Fibroblast of skin of left biceps (primary cell): ENCODE measurements around the gene SLX4.

ENCODE experiments used
- DNase-seq, 2 experiments: peaks; one replicate each; pipeline ENCODE4 v3.0.0-alpha.2; 2013; ENCODE audit warnings: low read depth in 2 of 2

The SLX4 gene

DNA sequence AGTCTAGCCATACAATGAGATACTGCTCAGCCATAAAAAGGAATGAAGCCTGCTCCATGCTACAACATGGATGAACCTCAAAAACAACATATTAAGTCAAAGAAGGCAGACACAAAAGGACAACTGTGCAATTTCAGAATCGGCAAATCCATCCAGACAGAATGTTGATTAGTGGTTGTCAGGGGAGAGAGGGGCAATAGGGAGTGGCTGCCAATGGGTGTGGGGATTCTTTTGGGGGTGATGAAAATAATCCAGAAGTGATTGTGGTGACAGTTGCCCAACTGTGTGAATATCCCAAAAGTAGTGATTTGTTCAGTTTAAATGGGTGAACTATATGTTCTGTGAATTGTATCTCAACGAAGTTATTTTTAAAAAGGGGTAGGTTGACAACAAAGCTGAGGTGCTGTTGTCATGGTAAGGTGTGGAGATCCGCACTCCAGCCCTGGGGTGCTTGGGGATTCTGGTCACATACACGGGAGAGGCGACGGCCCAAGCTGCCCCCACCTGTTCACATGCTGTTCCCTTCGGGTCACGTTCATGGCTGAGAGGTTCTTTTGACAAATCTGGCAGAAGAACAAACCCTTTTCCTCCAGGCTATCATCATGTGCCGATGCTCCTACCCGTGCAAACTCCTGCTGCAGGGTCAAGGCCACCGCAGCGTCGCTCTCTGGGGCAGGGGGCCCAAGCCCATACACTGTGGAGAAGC lies 9.6 kb downstream of the SLX4 start:
- DNase-seq, result no peak

- DNase-seq, result no peak
Observed at GRCh38 chr16:3599922-3600321, 11.5 kb downstream of the SLX4 start.

DNA sequence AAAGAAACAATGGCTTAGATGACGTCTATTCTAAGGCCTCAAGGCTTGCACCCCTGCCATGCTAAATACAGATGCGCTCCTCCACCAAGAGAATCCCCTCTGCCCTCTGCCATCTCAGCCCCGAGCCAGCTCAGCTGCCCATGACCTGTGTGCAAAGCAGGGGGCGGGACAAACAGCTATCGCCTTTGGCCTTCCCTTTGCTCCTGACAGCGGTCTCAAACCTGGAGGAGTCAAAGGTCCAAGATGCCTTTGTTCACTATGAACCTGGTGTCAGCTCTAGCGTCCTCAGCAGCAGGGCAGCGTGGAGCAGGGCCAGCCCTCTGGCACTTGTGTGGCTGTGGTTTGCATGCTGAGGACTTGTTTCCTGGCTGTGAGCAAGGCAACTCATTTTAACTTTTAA lies 12.3 kb downstream of the SLX4 start:
- DNase-seq, result no peak

DNA sequence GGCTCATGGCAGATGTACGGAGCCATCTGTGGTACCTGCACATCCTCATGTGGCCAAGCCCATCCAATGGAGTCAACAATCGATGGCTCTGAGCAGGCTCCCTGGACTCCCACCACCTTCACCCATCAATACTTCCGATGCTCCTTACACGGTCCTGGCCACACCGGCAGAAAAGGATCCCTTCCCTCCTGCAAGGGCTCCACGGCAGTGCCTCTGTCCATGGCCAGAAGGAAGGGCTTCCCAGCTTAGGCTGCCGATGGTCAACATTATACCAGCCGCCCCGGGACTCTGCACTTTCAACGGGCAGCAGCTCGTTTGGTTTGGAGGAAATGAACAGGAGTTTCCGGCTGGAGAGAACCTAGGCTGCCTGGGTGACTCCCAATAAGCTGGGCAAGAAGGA lies 13.2 kb downstream of the SLX4 start:
- DNase-seq, result no peak

DNA sequence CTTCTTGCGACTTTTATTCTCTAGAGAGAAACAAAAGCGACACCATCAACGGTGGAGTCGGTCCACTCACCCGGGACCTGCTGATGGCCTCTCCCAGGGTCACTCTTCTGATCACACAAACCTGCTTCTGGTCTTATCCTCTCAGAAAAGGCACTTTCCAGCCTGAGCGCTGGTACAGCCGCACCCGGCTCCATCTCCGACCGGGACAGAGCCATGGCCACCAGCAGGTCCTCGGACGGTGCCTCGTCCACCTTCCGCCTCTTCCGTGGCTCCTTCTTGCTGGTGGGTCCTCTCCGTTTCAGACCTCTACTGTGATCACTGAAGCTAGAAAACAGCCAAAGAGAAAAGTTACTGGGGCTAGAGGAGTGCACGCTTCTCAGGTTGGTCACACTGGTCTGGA lies 13.7 kb downstream of the SLX4 start:
- DNase-seq, result no peak

- no peak for DNase-seq
Observed at GRCh38 chr16:3597226-3597625, 14.2 kb downstream of the SLX4 start.

DNA sequence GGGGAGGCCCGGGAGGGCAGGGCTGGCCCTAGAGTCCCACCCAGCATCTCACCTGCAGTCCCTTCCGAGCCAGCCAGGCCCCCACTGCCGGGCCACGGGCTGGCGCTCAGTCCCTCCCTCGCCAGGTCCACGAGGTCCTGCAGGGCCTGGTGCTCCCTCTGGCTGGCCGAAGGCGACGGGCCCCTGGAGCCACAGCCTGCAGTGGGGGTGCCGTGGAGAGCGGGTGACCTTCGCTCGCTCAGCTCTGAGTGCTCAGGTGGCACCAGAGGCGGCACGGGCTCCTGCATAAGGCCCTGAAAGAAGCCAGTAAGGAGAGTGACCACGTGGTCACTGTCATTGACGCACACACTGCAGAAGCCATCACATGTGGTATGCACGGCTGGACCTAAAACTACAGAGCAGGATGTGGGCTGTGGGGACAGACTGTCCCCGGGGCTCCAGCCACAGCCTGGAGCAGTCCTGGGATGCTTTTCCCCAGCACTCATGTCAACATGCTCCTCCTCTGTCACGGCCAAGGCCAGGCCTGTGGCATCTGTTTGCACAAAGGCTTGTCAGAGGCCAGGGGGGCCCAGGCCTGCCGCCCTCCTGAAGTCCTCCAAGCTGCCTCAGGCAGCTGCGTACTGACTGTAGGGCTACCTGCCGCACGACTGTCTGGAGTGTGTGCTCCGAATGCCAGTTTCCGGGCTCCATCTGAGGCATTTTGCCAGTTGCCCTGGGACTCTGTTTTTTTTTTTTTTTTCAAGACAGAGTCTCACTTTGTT lies 15.1 kb downstream of the SLX4 start:
- no peak for DNase-seq

DNA sequence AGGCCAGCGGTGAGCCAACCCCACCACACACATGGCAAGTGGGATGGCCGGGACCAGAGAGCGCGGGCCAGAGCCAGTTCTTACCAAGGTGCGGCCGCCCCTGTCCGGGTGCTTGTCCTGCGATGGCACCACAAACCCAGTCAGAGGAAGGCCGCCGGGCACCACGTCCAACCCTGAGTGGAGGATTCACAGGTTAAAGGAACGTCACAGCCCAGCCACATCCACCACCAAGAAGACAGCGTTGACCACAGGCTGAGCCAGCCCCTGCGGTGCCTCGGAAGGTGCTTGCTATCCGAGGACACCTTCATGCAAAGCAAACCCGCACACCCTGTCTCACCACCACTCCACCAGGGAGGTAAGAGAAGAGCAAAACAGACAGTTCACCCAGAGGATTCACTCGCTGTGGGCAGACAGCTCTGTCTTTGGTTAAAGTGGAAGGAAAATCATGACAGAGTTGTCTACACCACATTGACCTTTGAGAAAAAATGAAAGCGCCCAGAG lies 15.8 kb downstream of the SLX4 start:
- DNase-seq, result no peak

GRCh38 chr16:3595110-3595486 lies 16.3 kb downstream of the SLX4 start:
- no peak for DNase-seq

- no peak for DNase-seq
Observed at GRCh38 chr16:3594316-3595109, 16.9 kb downstream of the SLX4 start.

GRCh38 chr16:3592559-3592958 lies 18.8 kb downstream of the SLX4 start:
- DNase-seq, result no peak

DNA sequence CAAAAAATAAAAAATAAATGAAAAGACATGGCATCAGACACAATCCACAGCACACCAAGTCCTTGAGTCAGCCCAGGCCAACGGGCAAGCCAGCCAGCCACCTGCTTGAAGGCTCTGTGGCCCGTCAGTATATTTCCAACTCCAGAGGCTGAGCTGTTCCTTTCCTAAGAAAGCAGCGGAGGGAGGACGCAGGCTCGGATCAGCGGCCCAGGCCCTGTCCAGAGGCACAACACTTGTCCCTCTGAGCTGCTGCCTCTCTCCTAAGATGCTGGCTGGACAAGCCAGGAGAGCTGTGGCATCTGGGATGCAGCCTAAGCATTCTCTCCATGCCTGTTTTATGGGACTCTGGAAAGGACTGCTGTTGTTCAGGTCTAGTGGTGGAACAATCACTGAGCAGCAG lies 19.4 kb downstream of the SLX4 start:
- DNase-seq, result no peak

- no peak for DNase-seq
Observed at GRCh38 chr16:3591436-3591803, 20.0 kb downstream of the SLX4 start.

DNA sequence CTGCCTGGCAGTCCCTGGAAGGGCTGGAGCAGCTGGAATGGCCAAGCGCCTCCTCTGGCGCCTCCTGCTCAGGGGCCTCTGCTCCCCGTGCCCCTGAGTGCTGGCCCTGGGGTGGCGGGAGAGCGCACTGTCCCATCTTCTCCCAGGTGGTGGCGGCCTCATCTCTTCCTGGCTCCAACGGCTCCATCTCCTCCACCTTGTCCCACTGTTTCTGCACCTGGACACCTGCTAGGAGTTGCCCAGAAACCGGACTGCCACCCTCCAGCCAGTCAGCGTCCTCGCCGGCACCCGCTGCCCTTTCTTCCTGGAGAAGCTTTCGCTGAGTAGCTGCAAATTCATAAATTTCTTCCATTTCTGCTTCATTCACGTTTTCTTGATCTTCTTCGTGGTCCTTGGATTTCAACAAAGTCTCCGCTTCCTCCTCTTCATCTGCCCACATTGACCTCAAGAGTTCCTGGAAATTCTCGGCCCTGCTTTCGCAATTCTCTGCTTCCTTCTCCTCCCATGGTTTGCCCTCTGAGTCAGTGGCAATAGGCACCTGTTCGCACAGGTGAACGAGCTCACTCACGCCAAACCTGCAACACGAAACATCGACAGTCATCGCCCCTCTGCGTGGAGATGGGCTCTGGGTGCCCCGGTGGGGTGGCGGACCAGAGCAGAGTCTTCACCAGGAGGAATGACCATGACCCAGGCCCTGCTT lies 20.5 kb downstream of the SLX4 start:
- no peak for DNase-seq

GRCh38 chr16:3589991-3590701 lies 21.3 kb downstream of the SLX4 start:
- no peak for DNase-seq

DNA sequence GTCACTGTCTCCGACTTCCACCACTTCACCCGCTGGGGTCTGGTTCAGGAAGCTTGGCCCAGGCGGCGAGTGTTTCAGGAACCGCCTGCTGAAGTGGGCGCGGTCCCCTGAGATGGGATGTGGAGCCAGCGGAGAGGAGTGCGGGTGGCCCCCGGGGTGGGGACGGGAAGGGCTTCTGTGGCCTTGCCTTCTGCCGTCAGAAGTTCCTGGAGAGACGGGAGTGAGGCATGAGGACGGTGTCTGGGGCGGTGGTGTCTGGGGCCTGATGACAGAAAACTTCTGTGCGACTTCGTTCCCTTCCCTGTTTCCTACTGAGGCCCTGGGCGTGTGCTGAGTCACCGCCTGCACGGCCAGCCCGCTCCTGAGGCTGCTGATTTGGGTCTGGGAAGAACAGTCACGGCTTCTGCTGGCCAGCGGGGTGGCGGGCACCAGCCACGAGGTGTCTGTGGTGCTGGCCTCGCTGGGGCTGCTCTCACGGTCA lies 21.9 kb downstream of the SLX4 start:
- DNase-seq, result no peak

DNA sequence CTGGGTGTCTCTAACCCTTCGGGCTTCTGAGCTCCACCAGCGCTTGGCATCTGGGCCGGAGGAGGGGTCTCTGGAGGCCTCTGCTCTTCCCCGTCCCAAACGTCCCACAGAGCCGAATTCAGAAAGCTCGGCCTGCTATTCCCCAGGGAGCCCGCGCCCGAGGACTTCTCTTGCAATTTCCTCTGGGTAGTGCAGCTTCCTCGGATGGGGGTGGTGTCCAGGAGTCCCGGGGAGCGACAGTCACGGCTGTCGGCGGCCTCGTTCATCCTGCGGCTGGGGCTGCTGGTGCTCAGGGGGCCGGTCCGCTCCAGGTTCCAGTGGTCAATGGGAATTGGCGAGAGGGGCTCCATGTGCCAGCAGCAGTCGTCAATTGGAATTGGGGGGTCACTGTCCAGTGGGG lies 22.4 kb downstream of the SLX4 start:
- DNase-seq, result no peak

DNA sequence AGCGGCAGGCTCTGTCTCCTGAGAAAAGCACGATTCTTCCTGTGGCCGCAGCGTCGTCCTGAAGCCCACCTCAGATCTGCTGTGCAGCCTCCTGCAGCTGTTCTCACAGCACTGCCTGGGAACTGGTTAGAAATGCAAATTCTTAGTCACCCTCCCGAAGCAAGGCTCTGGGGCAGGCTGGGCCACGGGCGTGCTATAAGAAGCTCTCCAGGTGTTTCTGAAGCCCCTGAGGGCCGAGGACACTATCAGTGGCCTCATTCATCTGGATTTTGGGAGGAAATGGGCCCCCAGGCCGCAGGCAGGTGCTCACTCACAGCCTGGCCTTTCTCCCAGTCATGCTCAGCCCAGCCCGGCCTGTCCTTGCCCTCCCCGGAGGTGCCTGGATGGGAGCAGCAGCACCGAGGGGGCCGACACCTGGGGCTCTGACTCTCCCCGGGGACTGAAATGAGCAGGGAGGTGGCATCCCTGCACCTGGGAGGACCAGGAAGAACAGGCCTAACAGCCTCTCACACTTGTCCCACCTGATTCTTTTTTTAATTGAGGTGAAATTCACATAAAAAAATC lies 23.8 kb downstream of the SLX4 start:
- DNase-seq, result no peak

DNA sequence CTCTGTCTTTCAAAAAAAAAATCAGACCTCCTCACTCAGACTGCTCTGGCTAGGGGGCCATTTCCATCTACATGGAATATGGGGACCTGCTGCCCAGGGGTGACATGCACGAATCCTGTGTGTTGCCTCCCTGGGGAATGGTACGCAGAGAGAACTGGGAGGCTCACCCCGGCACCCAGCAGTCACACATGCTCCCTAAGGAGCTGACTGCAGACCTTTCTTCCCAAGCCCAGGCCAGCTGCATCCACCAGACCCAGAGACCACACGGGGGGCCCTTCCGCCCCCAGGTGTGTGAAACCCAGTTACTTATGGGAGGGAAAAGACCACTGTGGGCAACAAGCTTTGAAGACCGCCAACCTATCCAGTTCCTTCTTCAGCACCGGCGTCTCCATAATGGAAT lies 27.0 kb downstream of the SLX4 start:
- DNase-seq, result no peak

DNA sequence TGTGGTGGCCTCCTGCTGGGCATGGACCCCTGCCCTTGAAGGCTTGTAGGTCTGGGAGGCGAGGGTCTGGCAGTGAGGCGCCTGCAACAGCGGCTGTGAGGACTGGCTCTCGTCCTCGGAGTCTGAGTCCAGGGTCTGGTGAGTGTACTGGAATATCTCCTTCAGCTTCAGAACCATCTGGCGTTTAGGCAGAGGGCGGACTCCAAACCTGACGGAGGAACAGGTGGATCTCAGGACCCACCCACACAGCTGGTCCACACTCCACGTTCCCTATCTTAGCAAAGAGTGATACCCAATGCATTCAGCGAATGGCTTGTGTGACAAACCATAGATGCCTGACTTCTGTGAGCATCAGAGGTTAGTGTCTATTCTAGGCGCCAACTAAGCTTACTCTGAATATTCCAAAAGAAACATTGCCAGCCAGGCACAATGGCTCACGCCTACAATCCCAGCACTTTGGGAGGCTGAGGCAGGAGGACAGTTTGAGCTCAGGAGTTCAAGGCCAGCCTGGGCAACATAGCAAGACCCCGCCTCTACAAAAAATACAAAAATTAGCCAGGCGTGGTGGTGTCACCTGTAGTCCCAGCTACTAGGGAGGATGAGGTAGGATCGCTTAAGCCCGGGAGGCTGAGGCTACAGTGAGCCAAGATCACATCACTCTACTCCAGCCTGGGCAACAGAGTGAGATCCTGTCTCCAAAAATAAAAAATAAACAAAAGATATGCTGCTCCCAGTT lies 27.9 kb downstream of the SLX4 start:
- no peak for DNase-seq
